HS-5 (cell line): ENCODE measurements around the gene SYNE2.
A peak's percentile ranks its signal among the peaks of the same experiment; 100 is the strongest.

Experiments
- DNase-seq: peaks from one replicate; pipeline ENCODE4 v3.0.0-alpha.2; 2012; ENCODE audit warnings: low read depth

The SYNE2 gene

DNA sequence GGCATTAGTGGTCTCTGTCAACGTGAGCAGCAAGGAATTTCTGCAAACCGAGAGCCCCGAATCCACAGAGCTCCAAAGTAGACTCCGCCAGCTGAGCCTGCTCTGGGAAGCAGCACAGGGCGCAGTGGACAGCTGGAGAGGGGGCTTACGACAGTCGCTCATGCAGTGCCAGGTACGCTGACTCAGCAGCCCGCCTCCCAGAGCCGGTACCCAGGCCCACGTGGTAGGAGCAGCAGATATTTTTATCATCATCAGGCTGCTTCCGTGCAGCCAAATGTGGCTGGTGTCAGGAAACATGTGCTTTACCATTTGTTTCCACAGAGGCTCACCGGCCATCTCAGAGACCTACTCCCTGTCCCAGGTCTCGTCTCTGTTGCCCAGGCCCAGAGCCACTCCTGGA, 367.7 kb downstream of the SYNE2 start:
- no peak for DNase-seq

DNA sequence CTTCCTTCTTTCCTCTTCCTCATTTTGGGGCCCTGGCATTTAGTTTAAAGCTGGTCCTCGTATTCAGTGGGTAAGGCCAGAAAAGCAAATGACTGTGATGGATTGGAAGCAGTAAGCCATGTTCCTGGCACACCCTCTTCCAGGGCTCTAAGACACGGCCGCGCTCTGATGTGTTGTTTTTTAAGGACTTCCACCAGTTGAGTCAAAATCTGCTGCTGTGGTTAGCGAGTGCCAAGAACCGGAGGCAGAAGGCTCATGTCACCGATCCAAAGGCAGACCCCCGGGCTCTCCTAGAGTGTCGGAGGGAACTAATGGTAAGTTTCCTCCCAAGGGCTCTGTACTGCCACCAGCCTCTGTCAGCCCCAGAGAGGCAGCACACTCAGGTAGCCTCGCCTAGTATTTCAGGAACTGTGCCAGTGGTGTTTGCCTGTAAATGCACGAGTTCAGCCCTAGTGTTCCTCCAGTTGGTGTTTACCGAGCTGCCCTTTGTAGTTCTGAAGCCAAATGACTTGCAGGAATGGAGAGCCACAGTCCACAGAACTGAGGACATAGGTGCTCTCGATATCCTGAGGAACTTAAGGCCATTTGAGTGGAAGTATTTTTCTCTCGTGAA, 368.7 kb downstream of the SYNE2 start:
- no peak for DNase-seq

DNA sequence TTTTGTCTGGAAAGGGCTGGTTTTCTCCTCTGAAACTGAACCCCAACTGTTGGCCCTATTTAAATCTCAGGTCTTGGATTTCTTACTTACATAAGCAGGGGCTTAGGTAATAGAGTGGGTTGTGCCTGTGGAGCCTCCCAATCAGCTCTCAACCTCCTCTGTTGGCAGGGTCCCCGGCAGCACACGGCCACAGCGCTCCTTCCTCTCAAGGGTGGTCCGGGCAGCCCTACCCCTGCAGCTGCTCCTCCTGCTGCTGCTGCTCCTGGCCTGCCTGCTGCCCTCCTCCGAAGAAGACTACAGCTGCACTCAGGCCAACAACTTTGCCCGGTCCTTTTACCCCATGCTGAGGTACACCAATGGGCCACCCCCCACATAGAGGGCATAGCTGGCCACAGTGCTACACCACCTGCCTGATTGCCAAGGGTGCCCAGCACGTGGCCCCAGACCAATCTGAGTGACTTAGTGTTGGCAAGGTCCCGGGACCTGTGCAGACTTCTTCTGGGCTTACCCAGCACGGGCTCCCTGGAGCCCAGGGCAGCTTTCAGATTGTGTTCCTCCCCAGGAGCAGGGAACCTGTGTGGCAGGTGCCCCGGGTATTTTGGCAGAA, 372.4 kb downstream of the SYNE2 start:
- DNase-seq = no peak

DNA sequence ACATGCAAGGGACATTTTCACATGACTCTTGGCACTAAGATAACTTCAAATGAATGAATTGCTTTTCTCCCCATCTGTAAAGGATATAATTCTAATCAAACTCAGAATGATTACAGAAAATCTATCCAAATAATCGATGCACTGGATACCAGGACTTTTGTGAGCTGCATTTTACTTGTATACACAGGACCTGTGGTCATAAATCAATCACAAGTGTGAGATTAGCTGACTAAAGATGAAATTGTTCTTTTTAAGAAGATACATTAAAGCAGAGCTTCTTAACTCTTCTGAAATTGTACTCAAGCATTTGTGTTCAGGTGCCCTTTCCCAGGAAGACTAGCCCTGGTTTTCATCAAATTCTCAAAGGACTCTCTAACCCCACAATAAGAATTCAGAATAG, 375.1 kb downstream of the SYNE2 start:
- no peak for DNase-seq

DNA sequence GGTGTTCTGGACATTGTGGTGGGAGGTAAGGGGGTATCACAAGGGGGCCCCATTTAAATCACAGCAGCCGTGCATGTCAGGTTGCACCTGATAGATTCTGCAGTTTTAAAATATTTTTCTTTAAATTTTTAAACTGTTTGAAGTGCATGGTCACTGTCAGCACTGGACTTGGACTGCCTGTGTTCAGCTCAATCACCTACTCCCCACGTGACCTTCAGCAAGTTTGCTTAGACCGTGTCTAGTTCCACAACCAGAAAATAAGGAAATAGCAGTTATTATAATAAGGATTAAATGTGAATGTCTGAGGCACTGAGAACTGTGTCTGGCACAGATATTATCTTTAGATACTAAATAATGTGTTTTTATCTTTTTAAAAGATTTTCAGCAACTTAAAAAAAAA, 376.7 kb downstream of the SYNE2 start:
- no peak for DNase-seq

DNA sequence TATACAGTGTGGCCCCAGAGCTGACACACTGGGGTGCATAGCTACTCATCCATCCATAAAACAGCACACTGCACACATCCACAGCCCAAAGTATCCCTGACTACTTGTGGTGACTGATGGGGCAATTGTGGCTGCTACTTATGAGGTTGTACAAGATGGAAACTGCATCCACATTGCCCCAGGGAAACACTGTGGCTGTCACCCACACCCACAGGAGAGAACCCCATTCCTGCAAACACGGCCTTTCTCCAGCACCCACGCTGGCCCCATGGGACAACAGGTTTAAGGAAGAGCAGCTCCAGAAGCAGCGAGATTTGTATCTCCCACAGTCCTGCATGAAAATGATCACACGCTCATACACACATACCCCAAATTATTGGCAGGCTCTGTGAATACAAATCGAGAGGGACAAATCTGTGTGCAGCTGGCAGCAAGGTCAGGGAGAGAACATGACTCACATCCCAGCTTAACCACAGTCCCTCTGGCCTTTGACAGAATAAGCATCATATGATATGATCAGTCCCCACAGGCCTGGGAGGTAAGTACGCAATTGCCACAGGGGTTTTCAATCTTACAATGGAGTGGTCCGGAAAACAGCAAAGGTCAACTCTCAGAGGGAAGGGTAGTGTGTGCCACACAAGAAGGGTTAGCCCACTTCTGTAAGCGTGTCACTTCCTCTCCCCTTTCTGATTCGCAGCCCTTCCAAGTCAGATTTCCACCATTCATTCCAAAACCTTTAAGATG, 379.5 kb downstream of the SYNE2 start:
- peak; percentile 69 for DNase-seq

DNA sequence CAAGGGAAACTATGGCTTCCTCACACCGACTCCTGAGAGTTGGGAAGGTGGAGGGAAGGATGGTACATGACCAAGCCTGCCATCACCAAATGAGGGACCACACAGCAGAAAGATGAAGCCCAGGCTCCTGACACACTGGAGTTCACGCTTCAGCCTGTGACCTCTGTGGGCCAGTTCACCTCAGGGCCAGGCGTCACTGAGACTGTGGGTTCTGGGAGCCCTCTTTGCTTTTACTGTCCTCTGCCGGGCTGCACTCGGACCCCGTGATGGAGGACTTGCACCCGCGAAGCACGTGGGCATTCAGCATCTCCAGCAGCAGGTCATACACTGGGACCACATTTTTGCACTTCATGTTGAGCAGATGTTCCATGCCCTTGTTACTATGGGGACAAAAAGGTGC, 380.1 kb downstream of the SYNE2 start:
- no peak for DNase-seq

DNA sequence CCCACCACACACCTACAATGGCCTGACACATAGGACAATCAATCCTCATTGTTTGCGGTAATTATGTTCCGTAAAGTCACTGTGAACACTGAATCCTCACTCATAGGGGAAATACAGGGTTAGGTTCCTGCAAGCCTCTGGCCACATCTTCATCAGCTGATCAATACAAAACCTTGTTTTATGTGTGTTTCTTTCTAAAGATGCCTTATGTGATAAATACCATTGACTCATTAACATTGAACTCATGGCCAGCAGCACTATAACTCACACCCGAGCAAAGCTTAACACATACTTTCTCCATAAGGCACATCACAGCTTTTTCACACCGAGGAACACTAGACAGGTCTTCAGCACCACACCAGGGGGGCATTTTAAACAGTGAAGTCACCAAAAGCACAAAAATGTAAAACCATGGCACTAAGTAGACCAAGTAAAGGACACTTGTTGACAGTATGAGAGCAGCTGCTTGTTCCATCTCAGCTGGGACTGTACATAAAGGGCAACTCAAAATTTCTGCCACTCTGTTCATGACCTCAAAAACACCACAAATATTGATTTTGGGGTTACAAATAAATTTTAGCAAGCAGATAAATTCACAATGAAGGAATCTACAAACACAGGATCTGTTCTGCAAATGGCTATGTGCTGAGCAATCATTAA, 380.9 kb downstream of the SYNE2 start:
- no peak for DNase-seq

DNA sequence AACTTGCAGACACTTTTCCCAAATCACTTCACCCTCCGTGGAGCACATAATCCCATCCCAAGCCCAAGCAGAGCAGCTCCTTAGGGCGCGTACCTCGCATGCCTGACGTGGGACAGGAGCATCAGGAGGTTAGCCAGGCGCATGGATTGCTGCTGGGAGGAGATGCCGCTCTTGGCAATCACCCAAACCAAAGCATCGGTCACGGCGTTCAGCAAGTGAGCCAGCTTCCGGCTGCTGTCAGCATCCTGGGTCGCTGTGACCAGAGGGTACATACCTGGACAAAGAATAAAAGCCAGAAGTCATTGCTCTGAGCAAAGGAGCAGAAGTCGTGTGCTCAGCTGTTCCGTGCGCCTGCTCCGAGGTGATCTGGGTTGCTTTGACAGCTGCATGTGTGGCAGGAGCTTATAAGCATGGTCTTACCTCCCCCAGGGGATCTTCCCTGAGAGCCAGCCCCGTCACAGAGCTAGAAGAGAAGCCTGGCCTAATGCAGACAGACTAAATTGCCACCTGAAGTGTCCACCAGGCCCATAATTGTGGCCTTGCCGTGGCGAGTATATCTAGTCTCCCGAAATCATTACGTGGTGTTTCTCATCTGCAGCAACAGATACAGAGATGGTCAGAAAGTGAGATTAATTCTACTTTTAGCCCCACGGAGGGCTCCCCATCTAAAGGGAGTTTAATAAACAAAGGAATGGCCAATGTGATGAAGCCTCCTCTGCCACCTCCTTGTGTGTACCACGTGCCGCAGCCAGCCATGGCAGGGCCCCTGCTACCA, 382.3 kb downstream of the SYNE2 start:
- DNase-seq = no peak

DNA sequence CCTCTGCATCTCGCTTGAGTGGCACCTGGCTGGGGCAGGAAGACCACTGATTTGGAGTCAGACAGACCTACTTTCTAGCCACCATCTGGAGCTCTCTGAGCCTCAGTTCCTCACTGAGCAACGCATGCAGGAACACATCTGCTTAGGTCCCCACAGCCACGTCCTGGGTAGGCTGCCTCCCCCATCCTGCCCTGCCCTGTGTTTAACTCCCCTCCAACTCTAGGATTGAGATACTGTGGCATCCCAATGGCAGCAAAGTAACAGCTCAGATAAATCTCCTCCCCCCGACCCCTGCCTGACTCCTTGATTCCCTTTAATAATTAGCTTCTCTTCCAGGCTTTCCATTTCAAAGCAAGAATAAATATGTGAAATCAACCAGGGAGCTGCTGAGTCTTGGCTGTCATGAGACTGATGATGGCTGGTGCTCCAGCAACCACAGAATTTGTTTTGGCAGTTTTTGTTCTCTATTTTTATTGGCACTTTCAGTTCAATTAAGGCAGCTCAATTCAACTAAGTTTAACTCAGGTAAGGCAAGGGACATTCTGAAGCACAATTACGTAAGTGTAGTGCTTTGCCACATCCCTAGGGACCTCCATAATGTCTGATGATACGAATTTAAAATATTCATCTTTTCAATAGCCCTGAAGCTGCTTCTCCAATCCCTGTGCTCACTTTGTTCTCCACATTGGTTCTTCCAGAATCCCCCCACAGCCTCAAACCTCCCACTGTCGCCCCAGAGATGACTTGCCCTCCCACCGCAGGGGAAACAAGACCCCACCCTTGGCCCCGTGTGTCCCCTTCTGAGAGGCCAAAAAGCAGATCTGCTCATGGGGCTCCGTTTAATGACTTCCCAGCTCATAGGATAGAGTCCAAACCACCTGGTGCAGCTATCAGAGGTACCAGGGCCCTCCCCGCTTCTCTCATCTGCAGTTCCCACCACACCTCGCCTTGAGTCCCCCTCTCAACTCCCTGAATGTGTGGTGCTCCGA, 383.1 kb downstream of the SYNE2 start:
- no peak for DNase-seq

DNA sequence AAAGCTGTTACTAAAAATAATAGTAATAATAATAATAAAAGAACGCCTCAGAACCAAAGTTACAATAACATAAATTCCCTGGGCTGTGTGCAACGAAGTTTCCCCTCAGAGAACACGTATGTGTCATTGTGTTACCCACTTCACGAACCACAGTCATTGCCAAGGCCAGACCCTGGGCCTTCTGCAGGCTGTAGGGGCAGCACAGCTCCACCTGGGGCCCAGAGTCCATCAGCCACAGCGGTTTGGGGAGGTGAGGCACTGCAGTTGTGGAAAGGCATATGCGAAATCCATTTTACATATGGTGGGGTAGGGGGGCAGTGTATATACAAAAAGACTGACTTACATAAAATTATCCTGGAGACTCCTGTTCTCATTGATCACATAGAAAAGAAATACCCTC, 385.2 kb downstream of the SYNE2 start:
- no peak for DNase-seq

DNA sequence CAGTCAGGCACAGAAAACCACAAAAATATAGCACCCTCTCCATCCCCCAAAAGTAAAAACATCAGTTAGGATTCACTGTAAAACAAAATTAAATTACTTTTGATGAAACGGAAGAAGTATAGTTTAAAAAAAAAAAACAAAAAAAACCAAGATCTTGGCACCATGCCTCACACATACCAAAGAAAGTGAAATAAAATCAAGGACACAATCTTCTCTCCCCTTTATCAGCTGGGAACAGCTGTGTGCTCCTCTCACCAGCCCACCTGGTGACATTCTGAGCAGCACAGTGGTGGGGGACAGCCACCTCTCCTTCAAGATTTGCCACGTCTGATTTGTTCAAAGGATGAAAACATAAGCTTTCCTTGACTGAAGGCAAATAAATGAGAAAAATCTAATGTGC, 385.8 kb downstream of the SYNE2 start:
- no peak for DNase-seq

DNA sequence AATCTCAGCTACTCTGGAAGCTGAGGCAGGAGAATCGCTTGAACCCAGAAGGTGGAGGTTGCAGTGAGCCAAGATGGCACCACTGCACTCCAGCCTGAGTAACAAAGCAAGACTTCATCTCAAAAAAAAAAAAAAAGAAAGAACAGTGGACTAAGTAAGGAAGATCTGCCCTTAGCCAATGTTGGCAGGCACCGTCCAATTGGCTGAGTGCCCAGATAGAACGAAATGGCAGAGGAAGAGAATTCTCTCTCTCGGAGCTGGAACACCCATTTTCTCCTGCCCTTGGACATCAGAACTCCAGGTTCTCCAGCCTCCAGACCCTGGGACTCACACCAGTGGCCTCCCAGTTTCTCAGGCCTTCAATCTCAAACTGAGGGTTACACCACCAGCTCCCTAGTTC, 391.5 kb downstream of the SYNE2 start:
- no peak for DNase-seq

DNA sequence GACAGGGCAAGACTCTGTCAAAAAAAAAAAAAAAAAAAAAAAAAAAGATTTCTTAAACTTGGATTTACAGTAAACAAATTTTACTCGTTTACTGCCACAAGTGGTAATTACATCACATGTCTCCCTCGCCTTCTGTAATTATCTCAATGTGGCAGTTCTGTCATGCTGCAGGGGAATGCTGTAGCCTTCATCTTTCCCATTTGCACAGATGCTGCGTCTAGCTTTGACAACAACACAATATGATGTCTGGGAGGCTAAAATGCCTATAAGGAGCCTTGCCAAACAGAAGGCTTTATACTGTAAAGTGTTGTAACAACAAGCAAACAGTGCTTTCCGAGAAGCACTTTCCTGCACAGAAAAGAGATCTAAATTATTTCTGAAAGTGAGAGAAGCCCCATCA, 392.7 kb downstream of the SYNE2 start:
- no peak for DNase-seq

DNA sequence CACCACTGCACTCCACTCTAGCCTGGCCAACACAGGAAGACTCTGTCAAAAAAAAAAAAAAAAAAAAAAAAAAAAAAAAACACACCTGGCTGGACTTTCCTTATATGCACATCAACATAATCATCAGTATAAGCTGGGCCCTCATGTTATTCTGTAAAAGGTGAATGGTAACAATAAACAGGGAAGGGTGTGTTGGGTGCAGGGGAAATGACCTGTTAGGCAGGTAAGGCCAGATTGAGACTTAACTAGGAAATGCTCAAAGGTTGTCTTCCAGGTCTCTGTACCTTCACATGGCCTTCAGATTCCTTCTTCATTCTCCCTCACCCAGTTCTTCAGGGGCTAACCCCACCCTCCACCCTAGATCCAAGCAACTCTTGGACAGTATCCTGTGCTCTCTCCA, 393.9 kb downstream of the SYNE2 start:
- DNase-seq = no peak

DNA sequence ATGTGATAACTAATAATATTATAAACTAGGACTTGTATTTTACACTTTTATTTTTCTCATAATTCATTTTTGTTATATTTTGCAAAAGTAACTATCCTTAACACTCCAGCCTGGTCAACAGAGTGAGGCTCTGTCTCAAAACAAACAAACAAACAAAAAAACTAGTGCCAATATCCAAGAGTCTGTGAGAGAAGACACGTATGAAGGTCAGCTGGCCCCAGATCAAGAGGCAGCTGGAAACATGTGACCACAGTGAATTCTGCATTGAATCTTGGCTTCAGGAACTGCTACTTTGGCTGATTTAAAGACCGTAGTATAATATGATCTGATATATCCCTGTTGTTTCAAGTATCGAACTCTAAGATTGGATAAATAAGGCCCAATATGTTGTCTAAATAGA, 394.4 kb downstream of the SYNE2 start:
- no peak for DNase-seq

DNA sequence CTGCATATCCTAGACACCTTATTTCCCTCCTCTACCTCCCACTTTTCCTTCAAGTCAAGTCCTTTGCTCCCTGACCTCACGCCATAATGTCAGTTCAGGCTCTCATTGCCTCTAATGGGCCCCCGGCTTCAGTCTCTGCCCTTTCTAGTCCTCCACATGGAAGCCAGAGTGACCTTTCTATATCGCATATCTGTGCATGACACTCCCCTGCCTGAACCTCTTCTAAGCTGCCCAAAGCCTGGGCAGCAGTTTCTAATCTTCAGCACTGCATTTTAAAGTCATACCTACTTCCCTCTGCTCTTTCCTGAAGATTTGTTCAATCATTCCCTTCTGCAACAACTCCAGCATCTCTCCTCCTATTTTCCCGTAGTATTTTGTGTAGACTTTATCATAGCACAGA, 395.9 kb downstream of the SYNE2 start:
- no peak for DNase-seq

DNA sequence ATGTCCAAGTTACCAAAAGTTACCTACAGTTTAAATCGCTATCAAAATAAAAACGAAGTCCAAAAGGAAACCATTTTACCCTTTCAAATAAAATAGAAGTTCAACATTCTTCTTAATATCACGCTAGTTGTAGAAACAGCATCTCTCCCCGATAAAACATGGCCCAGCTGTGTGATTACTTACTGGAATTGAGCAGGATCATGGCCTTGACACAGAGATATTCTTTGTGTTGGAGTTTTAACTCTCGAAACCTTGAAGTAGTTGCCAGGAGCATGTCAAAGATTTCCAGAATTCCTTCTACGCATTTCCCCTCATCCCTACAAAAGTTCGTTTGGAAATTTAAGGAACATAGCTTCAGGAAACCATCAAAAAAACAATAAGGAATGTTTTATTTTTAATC, 396.6 kb downstream of the SYNE2 start:
- DNase-seq = no peak

DNA sequence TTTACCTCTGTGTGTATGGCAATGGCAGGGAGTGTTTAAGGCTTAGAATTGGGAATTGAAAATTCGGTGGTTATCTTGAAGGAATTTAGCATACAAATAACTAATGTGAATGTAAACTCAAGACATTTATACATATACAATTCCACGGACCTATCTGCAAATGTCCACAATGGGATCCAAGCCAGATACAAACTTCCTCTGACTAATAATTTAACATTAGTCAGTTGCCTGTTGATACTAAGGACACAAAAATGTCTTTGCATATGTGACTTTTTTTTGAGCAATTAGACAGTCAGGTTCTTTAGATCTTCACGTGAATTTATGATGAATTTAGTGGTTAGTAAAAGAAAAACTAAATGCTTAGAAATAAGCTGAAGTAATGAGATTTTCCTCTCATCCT, 400.9 kb downstream of the SYNE2 start:
- DNase-seq = peak; percentile 62

DNA sequence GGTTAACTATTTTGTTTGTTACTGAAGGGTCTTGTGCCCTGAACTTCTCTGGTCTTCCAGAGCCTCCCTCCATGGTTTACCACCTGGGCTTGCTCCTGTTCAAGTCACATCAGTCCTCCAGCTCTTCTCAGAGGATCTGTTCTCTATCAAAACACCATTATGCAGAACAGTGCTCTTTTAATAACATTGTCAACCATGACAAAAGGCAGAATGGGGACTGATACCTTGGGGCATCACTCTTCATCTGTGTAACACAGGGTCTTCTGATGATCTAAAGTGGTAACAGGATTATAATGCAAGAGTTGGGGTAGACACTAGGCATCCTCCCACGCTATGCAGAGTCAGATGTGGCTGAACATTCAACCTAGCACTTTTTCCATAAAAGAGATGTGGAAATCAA, 403.0 kb downstream of the SYNE2 start:
- no peak for DNase-seq

DNA sequence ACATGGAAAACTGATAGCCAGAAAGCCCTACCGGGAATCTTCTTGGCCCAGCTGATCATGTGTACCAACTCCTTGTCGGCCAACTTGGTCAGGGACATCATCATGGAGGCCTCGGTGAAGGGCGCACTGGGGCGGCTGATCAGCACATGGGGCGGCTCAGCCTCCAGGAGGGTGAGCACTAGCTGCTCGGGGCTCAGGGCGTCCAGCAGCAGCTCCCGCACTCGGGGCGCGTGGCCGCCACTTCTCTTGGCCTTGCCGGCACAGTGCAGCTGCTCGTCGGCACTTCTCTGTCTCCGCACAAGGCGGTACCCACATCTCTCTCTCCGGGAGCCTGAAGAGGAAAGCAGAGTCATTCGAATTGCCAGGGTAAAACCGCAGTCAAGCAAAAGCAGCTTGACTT, 407.6 kb downstream of the SYNE2 start:
- no peak for DNase-seq
